Measurements from ENCODE around the gene COL18A1. TPM values are rescaled to one million over a fixed set of nuclear protein-coding genes. Genes with fewer than 3 reads are reported as not detected.

The COL18A1 gene
- total RNA-seq, 4 donors from 2014 or later, result 18.6 to 85.0 (median 33.0) TPM

GRCh38 chr21:45513003-45513717 lies 108.2 kb downstream of the COL18A1 start:
- Histone ChIP-seq H3K4me3 (no peak overlapping the region), H3K27ac (no peak overlapping the region), H3K4me1 (no peaks in the 10 kb centered on the region), H3K36me3 (peaks cover 0 to 17% (median 0%) of the 10 kb centered on the region in 3 donors), H3K9me3 (no peaks in the 10 kb centered on the region), H3K27me3 (no peaks in the 10 kb centered on the region)
- TF ChIP-seq POLR2A (IDR thresholded peaks at IDR 0.05) (no peak), CTCF (IDR thresholded peaks at IDR 0.05) (no peak)
- DNase-seq, result peak in 1 of 3 donors; percentile 40

- DNase-seq, result peak in 2 of 3 donors; percentile 40
- Histone ChIP-seq H3K27ac (no peak overlapping the region), H3K9me3 (no peaks in the 10 kb centered on the region), H3K4me1 (no peaks in the 10 kb centered on the region), H3K27me3 (no peaks in the 10 kb centered on the region), H3K4me3 (no peak overlapping the region), H3K36me3 (peaks cover 0 to 17% (median 0%) of the 10 kb centered on the region in 3 donors)
- TF ChIP-seq CTCF (IDR thresholded peaks at IDR 0.05) (no peak), POLR2A (IDR thresholded peaks at IDR 0.05) (no peak)
Measured at GRCh38 chr21:45513741-45514310, 108.9 kb downstream of the COL18A1 start.

GRCh38 chr21:45514311-45515021 lies 109.5 kb downstream of the COL18A1 start:
- TF ChIP-seq CTCF (IDR thresholded peaks at IDR 0.05) (no peak), POLR2A (IDR thresholded peaks at IDR 0.05) (no peak)
- Histone ChIP-seq H3K27ac (no peak overlapping the region), H3K36me3 (peaks cover 0 to 17% (median 0%) of the 10 kb centered on the region in 3 donors), H3K4me1 (no peaks in the 10 kb centered on the region), H3K9me3 (peaks cover 0 to 5% (median 0%) of the 10 kb centered on the region in 4 donors), H3K27me3 (no peaks in the 10 kb centered on the region), H3K4me3 (no peak overlapping the region)
- peak in 2 of 3 donors; percentile 26 to 39 for DNase-seq

- no peak overlapping the region for H3K4me3 ChIP-seq
- no peak overlapping the region for H3K27ac ChIP-seq
- H3K27me3 ChIP-seq, result no peaks in the 10 kb centered on the region
- H3K36me3 ChIP-seq, result peaks cover 0 to 17% (median 0%) of the 10 kb centered on the region in 3 donors
- no peak for TF ChIP-seq POLR2A (IDR thresholded peaks at IDR 0.05)
- TF ChIP-seq CTCF (IDR thresholded peaks at IDR 0.05), result no peak
- DNase-seq, result peak in 2 of 3 donors; percentile 40 to 43
- no peaks in the 10 kb centered on the region for H3K4me1 ChIP-seq
- H3K9me3 ChIP-seq, result peaks cover 0 to 15% (median 0%) of the 10 kb centered on the region in 4 donors
Measured at GRCh38 chr21:45515241-45516061, 110.5 kb downstream of the COL18A1 start.

- Histone ChIP-seq H3K27me3 (no peaks in the 10 kb centered on the region), H3K9me3 (peaks cover 0 to 16% (median 0%) of the 10 kb centered on the region in 4 donors), H3K4me3 (no peak overlapping the region), H3K27ac (no peak overlapping the region), H3K4me1 (no peaks in the 10 kb centered on the region), H3K36me3 (peaks cover 0 to 17% (median 0%) of the 10 kb centered on the region in 3 donors)
- peak in 2 of 3 donors; percentile 34 to 41 for DNase-seq
- no peak for TF ChIP-seq POLR2A (IDR thresholded peaks at IDR 0.05)
- TF ChIP-seq CTCF (IDR thresholded peaks at IDR 0.05), result no peak
Measured at GRCh38 chr21:45516071-45516670, 111.2 kb downstream of the COL18A1 start.
